Measurements from ENCODE around the gene SELENOO. TPM values are rescaled to one million over a fixed set of nuclear protein-coding genes. Genes with fewer than 3 reads are reported as not detected.

SELENOO gene
- total RNA-seq, 1 donor from 2014 or later, result 24.5 TPM

- no peak for TF ChIP-seq CTCF (conservative IDR thresholded peaks at IDR 0.05)
- H3K27ac Mint-ChIP-seq (ENCODE audit: unreplicated experiment), result no peak overlapping the region
- H3K36me3 Mint-ChIP-seq (ENCODE audit: low read depth), result no peaks in the 10 kb centered on the region
- no peaks in the 10 kb centered on the region for H3K27me3 Mint-ChIP-seq (ENCODE audit: low read depth)
- no peaks in the 10 kb centered on the region for H3K9me3 Mint-ChIP-seq
- peak overlapping the region; percentile 44 for H3K4me3 Mint-ChIP-seq
- H3K4me1 Mint-ChIP-seq, result peaks cover 10% of the 10 kb centered on the region
- no peak for DNase-seq (ENCODE audit: low read depth, low spot score)
These were observed 50.8 kb downstream of the SELENOO start for GRCh38 chr22:50251477-50252081.

- Mint-ChIP-seq H3K27me3 (ENCODE audit: low read depth) (no peaks in the 10 kb centered on the region), H3K27ac (ENCODE audit: unreplicated experiment) (no peak overlapping the region), H3K4me3 (peak overlapping the region; percentile 77), H3K4me1 (peaks cover 10% of the 10 kb centered on the region), H3K9me3 (no peaks in the 10 kb centered on the region), H3K36me3 (ENCODE audit: low read depth) (no peaks in the 10 kb centered on the region)
- peak; percentile 52 for DNase-seq (ENCODE audit: low read depth, low spot score)
- TF ChIP-seq CTCF (conservative IDR thresholded peaks at IDR 0.05), result peak; percentile 65
These were observed 51.6 kb downstream of the SELENOO start for GRCh38 chr22:50252082-50253045.

GRCh38 chr22:50253046-50253915, 52.5 kb downstream of the SELENOO start:
- Mint-ChIP-seq H3K27ac (ENCODE audit: unreplicated experiment) (no peak overlapping the region), H3K4me1 (peaks cover 5% of the 10 kb centered on the region), H3K36me3 (ENCODE audit: low read depth) (no peaks in the 10 kb centered on the region), H3K4me3 (peak overlapping the region; percentile 67), H3K9me3 (no peaks in the 10 kb centered on the region), H3K27me3 (ENCODE audit: low read depth) (no peaks in the 10 kb centered on the region)
- no peak for TF ChIP-seq CTCF (conservative IDR thresholded peaks at IDR 0.05)
- DNase-seq (ENCODE audit: low read depth, low spot score), result no peak

GRCh38 chr22:50253941-50254340, 53.1 kb downstream of the SELENOO start:
- Mint-ChIP-seq H3K27me3 (ENCODE audit: low read depth) (no peaks in the 10 kb centered on the region), H3K9me3 (no peaks in the 10 kb centered on the region), H3K4me1 (peaks cover 5% of the 10 kb centered on the region), H3K36me3 (ENCODE audit: low read depth) (no peaks in the 10 kb centered on the region), H3K4me3 (peak overlapping the region; percentile 67), H3K27ac (ENCODE audit: unreplicated experiment) (no peak overlapping the region)
- no peak for DNase-seq (ENCODE audit: low read depth, low spot score)
- no peak for TF ChIP-seq CTCF (conservative IDR thresholded peaks at IDR 0.05)

- H3K9me3 Mint-ChIP-seq, result no peaks in the 10 kb centered on the region
- no peaks in the 10 kb centered on the region for H3K36me3 Mint-ChIP-seq (ENCODE audit: low read depth)
- peaks cover 3% of the 10 kb centered on the region for H3K4me1 Mint-ChIP-seq
- H3K27me3 Mint-ChIP-seq (ENCODE audit: low read depth), result no peaks in the 10 kb centered on the region
- no peak for TF ChIP-seq CTCF (conservative IDR thresholded peaks at IDR 0.05)
- H3K4me3 Mint-ChIP-seq, result no peak overlapping the region
- DNase-seq (ENCODE audit: low read depth, low spot score), result no peak
- no peak overlapping the region for H3K27ac Mint-ChIP-seq (ENCODE audit: unreplicated experiment)
These were observed 54.3 kb downstream of the SELENOO start for GRCh38 chr22:50255099-50255498.
